Nasal cavity respiratory epithelium epithelial cell of viscerocranial mucosa (primary cell): Measurements from ENCODE around the gene S100A4. TPM values are rescaled to one million over a fixed set of nuclear protein-coding genes. Genes with fewer than 3 reads are reported as not detected.

Source experiments
- total RNA-seq: library from RNA; depleted of rRNA; stranded (reverse); fragments of >200 nt; gene quantifications from 2 replicates; pipeline ENCODE4 v1.2.3, GENCODE V29; 2014

Gene S100A4
- 5.5 TPM in 2 replicates for total RNA-seq

GRCh38 chr1:153545067-153546055, at the start of gene S100A4:
Gene S100A4 (minus strand): TSS chr1:153545806. CDS start chr1:153544794, 1,012 bp downstream.

GRCh38 chr1:153565529-153566374, 20.1 kb upstream of the S100A4 start, which contains the start of gene S100A2:
Gene S100A2 (minus strand): TSS chr1:153565844. CDS start chr1:153563877, 1,967 bp downstream.

GRCh38 chr1:153548722-153549688, 3.4 kb upstream of the S100A4 start, which contains the start of gene S100A3:
Gene S100A3 (minus strand): TSS chr1:153549258. CDS start chr1:153548485, 773 bp downstream.

DNA sequence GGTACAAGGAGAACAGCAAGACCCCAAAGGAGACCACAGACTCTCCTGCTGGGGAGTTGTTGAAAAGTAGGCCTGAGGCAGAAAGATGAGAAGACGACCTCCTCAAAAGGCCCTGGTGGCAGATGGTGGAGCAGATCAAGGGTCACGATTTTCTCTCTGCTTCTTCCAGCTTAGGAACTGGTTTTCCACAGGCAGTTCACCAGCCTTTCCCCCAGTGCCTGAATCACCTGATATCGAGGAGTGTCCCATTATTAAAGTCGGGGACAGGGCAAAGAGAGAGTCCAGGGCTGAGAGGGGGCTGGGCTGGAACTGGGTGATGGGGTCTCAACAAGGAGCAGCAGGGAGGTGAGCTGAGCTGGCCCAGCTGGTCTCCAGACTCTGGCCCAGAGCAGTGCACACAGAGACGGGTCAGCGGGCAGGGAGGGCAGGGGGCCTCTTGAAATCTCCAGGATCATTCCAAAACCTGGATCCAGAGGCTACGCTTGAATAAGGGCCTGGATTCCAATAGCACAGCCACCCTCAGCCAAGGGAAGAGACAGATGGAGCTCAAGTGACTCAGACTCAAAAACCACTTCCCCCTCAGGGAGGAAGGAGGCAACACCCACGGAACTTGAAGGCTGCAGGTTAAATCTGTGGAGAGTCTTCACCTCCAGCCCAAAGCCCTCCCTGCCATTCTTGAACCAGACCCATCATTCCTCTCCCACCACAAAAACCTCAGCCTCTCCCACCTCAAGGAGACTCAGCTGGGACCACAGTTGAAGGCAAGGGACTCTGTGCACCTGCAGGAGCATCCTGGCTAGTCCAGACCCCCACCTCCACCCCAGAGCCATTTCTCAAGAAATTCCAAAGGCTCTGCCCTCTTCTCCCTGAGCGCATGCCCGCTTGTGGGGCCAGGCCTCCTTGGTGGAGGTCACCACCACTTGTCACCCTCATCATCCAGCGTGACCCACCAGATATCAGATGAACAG, 4.9 kb downstream of the S100A4 start, which contains the start of gene S100A5:
Gene S100A5, minus strand, starts transcription at position 541 of the 968 bp plus-strand sequence. CDS start 743 bp downstream, outside the sequence.

DNA sequence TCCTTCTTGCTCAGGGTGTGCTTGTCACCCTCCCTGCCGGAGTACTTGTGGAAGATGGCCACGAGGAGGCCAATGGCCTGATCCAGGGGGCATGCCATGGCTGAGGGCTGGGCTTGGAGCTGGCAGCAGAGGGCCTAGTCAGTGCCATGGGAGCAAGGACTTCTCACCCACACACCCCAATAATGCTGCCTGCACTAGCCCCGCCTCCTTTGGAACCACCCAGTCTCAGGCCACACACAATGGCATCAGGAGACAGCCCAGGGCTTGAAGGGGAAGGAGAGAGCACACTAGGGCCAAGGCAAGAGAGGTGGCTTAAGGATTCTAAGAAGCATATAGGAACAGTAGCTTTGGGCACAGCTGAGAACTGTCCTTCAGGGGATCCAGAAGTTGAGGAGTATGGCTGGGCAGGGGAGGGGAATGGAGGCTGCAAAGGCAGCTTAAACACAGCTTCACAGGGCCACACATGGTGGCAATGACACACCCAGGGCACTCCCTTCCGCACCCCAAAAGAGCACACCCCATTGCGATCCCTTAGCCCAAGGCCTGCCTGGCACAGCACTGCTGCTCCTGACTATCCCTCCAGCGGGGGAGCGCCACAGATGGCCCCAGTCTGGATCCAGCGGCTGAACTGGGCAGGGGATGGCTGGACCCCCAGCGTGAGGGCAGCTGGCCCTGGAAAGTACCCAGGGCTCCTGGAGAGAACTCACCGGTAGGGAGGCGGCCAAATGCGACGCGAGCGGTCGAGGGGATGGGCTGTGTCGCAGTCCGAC, 10.2 kb downstream of the S100A4 start, which contains the start of gene S100A6:
Gene S100A6, minus strand, starts transcription at position 750 of the 770 bp plus-strand sequence. Its CDS starts 652 bp downstream, at position 98.

Other genes with a start within 250 kb of the S100A4 start
- 2.4 and 4.7 TPM in 2 replicates for gene PGLYRP3, start 232.9 kb downstream of the S100A4 start, total RNA-seq
- gene PGLYRP4, start 197.0 kb downstream of the S100A4 start, total RNA-seq: 4.0 and 7.9 TPM in 2 replicates
- gene S100A9, start 188.0 kb downstream of the S100A4 start, total RNA-seq: 1,477 and 2,600 TPM in 2 replicates
- gene S100A12, start 170.2 kb downstream of the S100A4 start, total RNA-seq: 1.5 and 3.4 TPM in 2 replicates
- gene S100A8, start 154.7 kb downstream of the S100A4 start, total RNA-seq: 238 and 331 TPM in 2 replicates
- under 0.01 TPM in 1 of 2 replicates, not detected in the other for gene S100A7A, start 129.3 kb downstream of the S100A4 start, total RNA-seq
- 0.64 and 2.1 TPM in 2 replicates for gene S100A7, start 85.2 kb downstream of the S100A4 start, total RNA-seq
- 257 and 1,880 TPM in 2 replicates for gene S100A6, start 9.8 kb downstream of the S100A4 start, total RNA-seq
- gene S100A5, start 4.9 kb downstream of the S100A4 start, total RNA-seq: not detected in 2 replicates
- 2.1 and 2.3 TPM in 2 replicates for gene S100A3, start 3.5 kb upstream of the S100A4 start, total RNA-seq
- gene S100A2, start 20.0 kb upstream of the S100A4 start, total RNA-seq: 666 and 777 TPM in 2 replicates
- 568 and 750 TPM in 2 replicates for gene S100A16, start 67.3 kb upstream of the S100A4 start, total RNA-seq
- 394 and 881 TPM in 2 replicates for gene S100A14, start 70.5 kb upstream of the S100A4 start, total RNA-seq
- gene S100A13, start 81.7 kb upstream of the S100A4 start, total RNA-seq: 16.8 and 44.1 TPM in 2 replicates
- gene S100A1, start 82.6 kb upstream of the S100A4 start, total RNA-seq: not detected in 2 replicates
- gene CHTOP, start 88.3 kb upstream of the S100A4 start, total RNA-seq: 56.5 and 61.9 TPM in 2 replicates
- gene SNAPIN, start 112.9 kb upstream of the S100A4 start, total RNA-seq: 42.1 and 66.6 TPM in 2 replicates
- 88.2 and 102 TPM in 2 replicates for gene ILF2, start 125.2 kb upstream of the S100A4 start, total RNA-seq
- under 0.01 TPM in 1 of 2 replicates, not detected in the other for gene NPR1, start 132.9 kb upstream of the S100A4 start, total RNA-seq
- 16.4 and 37.2 TPM in 2 replicates for gene INTS3, start 182.2 kb upstream of the S100A4 start, total RNA-seq
- gene SLC27A3, start 229.6 kb upstream of the S100A4 start, total RNA-seq: 2.1 and 7.6 TPM in 2 replicates